Lower leg skin (tissue), 4 donors: Measurements from ENCODE around the gene MRPS7. TPM values are rescaled to one million over a fixed set of nuclear protein-coding genes. Genes with fewer than 3 reads are reported as not detected.
A peak's percentile ranks its signal among the peaks of the same experiment; 100 is the strongest.

Experiments used
- DNase-seq, 2 donors: peaks; one replicate each; pipeline ENCODE4 v3.0.0-alpha.2; 2019; ENCODE audit warnings: low spot score in 2 of 2
- H3K4me3 ChIP-seq: fragments of 200-600 bp; sonication (generic); 2 replicates; pipeline ENCODE4 v1.5.1; 2017; ENCODE audit warnings: mild to moderate bottlenecking, low read depth; ENCODE audit not compliant: poor library complexity, severe bottlenecking
- CTCF ChIP-seq, 3 donors: fragments of 450-650 bp; IDR thresholded peaks; one replicate each; pipeline ENCODE4 v1.5.1; 2016; ENCODE audit warnings: antibody characterized with exemption in 3 of 3, mild to moderate bottlenecking in 3 of 3, moderate library complexity in 2 of 3
- POLR2A ChIP-seq, 2 donors: fragments of 450-650 bp; IDR thresholded peaks; one replicate each; pipeline ENCODE4 v1.6.1; 2016 to 2017; ENCODE audit warnings: antibody characterized with exemption in 2 of 2, mild to moderate bottlenecking in 1 of 2, moderate library complexity in 1 of 2
- WGBS, 2 donors: methylation state at CpG; one replicate each; pipeline ENCODE4 v1.1.5; 2018; 5-methylcytosine and 5-hydroxymethylcytosine counted together
- intact Hi-C: fragments of 100-400 bp; cut with DNase I; formaldehyde crosslinking; loops from one replicate; pipeline ENCODE4 v1.15.0; 2023; ENCODE audit warnings: low total_unique reads
- total RNA-seq, 4 donors: library from RNA; depleted of rRNA; stranded (reverse); fragments of >200 nt; gene quantifications; one replicate each; pipeline ENCODE4 v1.1.0, GENCODE V29; 2016

Gene MRPS7
- total RNA-seq, 4 donors from 2014 or later: 20.7 to 36.0 (median 31.4) TPM

GRCh38 chr17:75265614-75266315 is 4.1 kb downstream of the MRPS7 start:
- TF ChIP-seq POLR2A (IDR thresholded peaks at IDR 0.05) (no peak), CTCF (IDR thresholded peaks at IDR 0.05) (no peak)
- no peak overlapping the region for H3K4me3 ChIP-seq
- intact Hi-C loops: no loop called here
- 88 to 90% methylated on average over 11 to 17 of the region's 17 CpGs for WGBS, 2 donors
- DNase-seq: no peak

GRCh38 chr17:75266316-75267152 is 4.9 kb downstream of the MRPS7 start:
- no peak overlapping the region for H3K4me3 ChIP-seq
- no peak for DNase-seq
- 83% methylated on average over 12 to 13 of the region's 13 CpGs for WGBS, 2 donors
- intact Hi-C loops: no loop called here
- TF ChIP-seq POLR2A (IDR thresholded peaks at IDR 0.05) (no peak), CTCF (IDR thresholded peaks at IDR 0.05) (no peak)

- no peak for DNase-seq
- intact Hi-C loops: no loop called here
- no peak overlapping the region for H3K4me3 ChIP-seq
- TF ChIP-seq CTCF (IDR thresholded peaks at IDR 0.05): no peak
- no peak for TF ChIP-seq POLR2A (IDR thresholded peaks at IDR 0.05)
- WGBS, 2 donors: 19 to 32% methylated on average over 2 of the region's 2 CpGs
Observed at GRCh38 chr17:75267153-75267410, 5.4 kb downstream of the MRPS7 start.

GRCh38 chr17:75267411-75268232 is 5.9 kb downstream of the MRPS7 start:
- no peak overlapping the region for H3K4me3 ChIP-seq
- WGBS, 2 donors: 35 to 42% methylated on average over 14 of the region's 14 CpGs
- no peak for TF ChIP-seq CTCF (IDR thresholded peaks at IDR 0.05)
- TF ChIP-seq POLR2A (IDR thresholded peaks at IDR 0.05): no peak
- DNase-seq: no peak
- intact Hi-C loops: no loop called here

GRCh38 chr17:75269844-75270217 is 8.2 kb downstream of the MRPS7 start:
- intact Hi-C loops: no loop called here
- peak overlapping the region; percentile 87 for H3K4me3 ChIP-seq
- TF ChIP-seq POLR2A (IDR thresholded peaks at IDR 0.05) (no peak), CTCF (IDR thresholded peaks at IDR 0.05) (no peak)
- DNase-seq: no peak
- WGBS, 2 donors: 14 to 18% methylated on average over 5 to 6 of the region's 6 CpGs
